GM12892 (cell line): ENCODE data around the gene C19orf85.

Source experiments
- DNase-seq: peaks from one replicate; pipeline ENCODE4 v3.0.0; 2011; ENCODE audit not compliant: insufficient read length
- FAIRE-seq: peaks from 2 replicates; lab custom pipeline; 2011; peaks lifted over from hg19 to GRCh38; lab: Jason Lieb, UNC
- POLR2A ChIP-seq: IDR thresholded peaks from 2 replicates; pipeline ENCODE4 v1.6.1; 2011; ENCODE audit warnings: low read depth, low read length, control low read depth
- POLR2AphosphoS5 ChIP-seq: IDR thresholded peaks from 2 replicates; pipeline ENCODE4 v1.6.1; 2011; ENCODE audit warnings: low read depth, low read length, control low read depth
- TAF1 ChIP-seq: IDR thresholded peaks from 2 replicates; pipeline ENCODE4 v1.6.1; 2011; ENCODE audit warnings: low read depth, mild to moderate bottlenecking, control low read depth, low read length, borderline replicate concordance

Gene C19orf85

DNA sequence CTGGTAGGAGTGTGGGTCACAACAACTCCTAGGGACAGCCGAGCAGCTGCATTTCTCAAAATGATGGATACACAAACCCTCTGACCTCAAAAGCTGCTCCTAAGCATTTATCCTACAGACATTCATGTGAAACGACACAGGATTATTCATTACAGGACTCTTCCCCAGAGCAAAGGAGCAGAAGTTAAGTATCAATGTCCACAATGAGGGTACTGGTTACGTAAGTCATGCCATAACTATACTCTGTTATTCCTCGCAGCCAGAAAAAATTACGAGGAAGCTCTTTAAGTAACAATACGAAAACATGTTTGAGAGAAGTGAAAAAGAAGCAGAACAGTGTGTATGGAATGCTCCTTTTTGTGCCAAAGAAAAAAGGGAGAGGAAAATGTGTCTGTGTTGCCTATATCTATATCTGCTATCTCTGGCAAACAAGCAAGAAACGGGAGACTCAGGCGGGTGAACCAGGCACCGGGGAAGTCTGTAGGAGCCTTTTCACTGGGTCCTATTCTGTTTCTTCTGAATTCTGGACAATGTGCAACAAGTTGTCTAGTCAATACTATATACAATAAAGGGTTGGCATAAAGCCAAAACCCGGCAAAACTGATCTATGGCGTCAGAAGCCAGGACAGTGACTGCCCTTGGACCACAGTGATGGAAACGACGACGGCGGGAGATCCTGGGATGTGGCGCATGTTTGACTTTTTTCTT lies 4.4 kb downstream of the C19orf85 start:
- no peak for FAIRE-seq
- no peak for DNase-seq
- TF ChIP-seq TAF1 (no peak), POLR2AphosphoS5 (no peak), POLR2A (no peak)

DNA sequence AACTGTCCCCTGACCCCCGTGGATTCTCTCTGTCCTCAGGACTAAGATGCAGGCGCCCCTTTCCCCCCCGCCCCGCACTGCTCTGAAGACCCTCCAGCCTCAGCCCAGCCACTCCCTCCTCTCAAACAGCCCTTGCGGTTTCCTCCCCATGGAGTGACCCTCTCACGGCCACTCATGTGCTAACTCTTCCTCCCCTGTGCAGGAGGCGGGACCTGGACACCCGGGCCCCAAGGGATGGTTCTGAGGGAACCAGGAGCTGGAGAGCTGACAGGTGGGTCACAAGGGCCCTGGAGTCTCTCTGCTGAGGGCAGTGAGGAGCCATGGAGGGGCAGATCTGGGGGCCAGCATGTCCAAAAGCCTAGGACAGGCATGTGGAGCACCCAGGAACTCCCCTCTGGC lies 5.0 kb downstream of the C19orf85 start:
- FAIRE-seq (no peak), DNase-seq (no peak)

DNA sequence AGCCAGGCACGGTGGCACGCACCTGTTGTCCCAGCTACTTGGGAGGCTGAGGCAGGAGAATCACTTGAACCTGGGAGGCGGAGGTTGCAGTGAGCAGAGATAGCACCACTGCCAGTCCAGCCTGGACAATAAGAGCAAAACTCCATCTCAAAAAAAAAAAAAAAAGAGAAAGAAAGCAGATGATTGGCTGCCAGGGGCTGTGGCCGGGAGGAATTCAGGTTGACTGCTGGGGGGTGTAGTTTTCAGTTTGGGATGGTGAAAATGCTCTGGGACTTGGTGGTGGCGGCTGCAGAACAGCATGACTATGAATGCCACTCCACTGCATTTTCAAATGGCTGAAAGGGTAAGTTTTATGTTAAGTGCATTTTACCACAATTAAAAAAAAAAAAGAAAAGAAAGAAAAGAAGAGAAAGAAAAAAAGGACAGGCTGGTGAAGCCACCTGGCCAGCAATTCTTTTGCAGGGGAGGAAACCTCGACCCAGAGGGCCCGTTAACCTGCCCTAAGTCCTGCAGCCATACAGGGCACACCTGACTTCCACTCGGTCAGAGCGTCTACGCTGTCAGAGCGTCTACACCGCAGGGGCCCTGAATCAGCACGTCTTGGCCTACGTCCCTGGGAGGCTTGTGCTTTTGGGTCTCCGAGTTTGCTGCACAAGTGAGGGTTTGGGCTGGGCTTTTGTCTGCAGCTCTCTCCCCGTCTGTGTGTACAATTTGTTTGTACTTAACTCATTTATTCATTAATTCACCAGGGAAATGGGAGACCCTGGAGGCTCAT lies 6.7 kb downstream of the C19orf85 start:
- TF ChIP-seq POLR2AphosphoS5 (no peak), POLR2A (no peak), TAF1 (no peak)
- no peak for FAIRE-seq
- no peak for DNase-seq

More for the DNA sequence above, 5.0 kb downstream of the C19orf85 start:
- TF ChIP-seq TAF1 = no peak
- TF ChIP-seq POLR2AphosphoS5 = no peak
- TF ChIP-seq POLR2A = no peak

DNA sequence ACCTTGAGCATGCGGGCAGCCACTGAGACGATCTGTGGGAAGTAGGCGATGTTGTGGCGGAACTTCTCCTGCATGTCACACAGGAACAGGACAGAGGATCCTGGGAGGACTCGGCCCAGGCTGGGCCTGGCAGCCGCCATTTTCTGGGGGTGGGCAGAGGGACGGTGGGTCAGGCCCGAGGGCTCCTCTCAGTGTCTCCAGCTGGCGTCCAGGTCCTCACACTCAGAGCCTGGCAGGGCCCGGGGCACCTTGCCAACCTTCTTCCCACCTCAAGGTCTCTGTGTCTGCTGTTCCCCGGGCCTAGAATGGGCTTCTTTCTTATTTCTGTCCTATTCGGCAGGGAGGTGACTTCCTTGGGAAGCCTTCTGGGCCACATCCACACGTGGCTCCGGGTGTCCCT lies 8.2 kb downstream of the C19orf85 start:
- TF ChIP-seq POLR2A = no peak
- no peak for TF ChIP-seq POLR2AphosphoS5
- no peak for TF ChIP-seq TAF1
- no peak for DNase-seq
- FAIRE-seq = no peak

DNA sequence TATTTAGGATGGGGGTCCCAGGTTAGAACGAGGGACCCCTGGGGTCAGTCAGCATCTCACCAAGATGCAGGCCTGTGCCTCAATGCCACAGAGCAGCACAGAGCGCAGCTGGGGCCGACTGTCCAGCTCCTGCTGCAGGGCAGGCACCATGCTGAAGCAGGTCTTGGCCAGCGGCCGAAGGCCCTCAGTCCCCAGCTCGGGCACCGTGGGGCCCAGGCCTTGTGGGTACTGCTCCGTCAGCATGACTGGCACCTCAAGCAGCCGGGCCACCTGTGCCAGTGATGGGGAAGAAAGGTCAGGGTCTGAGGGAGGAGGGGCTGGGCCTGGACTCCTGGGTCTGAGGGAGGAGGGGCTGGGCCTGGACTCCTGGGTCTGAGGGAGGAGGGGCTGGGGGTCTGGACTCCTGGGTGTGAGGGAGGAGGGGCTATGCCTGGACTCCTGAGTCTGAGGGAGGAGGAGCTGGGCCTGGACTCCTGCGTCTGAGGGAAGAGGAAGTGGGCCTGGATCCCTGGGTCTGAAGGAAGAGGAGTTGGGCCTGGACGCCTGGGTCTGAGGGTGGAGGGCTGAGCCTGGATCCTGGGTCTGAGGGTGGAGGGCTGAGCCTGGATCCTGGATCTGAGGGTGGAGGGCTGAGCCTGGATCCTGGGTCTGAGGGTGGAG lies 8.8 kb downstream of the C19orf85 start:
- no peak for DNase-seq
- no peak for TF ChIP-seq TAF1
- no peak for TF ChIP-seq POLR2A
- TF ChIP-seq POLR2AphosphoS5 = no peak
- no peak for FAIRE-seq

DNA sequence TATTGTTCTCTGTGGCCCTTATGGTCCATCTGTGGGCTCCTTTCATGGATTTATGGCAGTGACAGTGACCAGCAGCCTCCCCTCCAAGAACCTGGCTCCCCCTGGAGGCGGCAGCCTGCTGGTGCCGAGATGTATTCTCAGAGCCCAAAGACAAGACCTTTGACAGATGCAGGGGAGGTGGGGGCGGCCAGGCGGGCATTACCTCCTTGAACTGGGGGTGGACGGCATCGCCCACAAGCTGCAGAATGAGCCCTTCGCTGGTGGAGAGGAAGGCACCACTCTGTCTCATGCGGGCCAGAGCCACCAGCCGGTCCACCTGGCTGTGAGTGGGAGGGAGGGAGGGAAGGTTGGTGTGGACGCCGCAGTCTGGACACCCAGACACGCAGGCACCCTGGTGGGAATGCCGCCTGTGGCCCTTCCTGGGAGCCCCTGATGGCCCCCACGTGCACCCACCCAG lies 9.7 kb downstream of the C19orf85 start:
- no peak for TF ChIP-seq POLR2AphosphoS5
- TF ChIP-seq TAF1 = no peak
- TF ChIP-seq POLR2A = no peak
- FAIRE-seq = no peak
- DNase-seq = no peak

DNA sequence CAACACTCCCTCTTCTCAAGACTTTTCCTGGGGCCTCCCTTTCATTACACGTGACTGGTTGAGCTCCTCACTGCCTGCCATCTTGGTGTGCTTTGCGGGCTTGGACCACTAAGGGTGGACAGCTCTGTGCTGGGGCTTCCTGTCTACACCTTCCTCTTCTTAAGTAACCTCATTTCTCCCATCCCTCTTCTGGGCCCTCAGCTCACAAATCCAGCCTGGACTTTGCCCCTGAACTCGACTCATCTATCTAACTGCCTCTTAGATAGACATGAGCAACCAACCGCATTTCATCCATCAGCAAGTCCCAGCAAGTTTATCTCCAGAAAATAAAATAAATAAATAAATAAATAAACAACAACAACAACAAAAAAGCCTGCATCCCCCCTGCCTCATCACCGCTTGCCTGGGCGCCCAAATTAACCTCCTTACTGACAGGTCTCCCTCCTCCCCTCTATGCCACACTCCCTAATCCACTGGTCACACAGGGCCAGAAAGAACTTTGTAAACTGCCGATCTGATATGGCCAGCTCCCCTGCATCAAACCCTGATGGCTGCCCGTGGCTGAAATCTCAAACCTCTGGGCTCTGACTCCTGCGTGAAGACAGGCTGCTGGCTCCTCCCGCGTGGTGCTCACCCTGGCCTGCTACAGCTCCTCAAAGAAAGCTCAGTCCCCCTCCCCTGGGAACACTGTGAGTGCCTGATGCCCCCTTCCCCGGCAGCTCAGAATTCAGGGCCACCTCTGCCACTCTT lies 10.9 kb downstream of the C19orf85 start:
- TF ChIP-seq POLR2AphosphoS5 = no peak
- TF ChIP-seq TAF1 = no peak
- TF ChIP-seq POLR2A = no peak
- FAIRE-seq = no peak
- DNase-seq = no peak

DNA sequence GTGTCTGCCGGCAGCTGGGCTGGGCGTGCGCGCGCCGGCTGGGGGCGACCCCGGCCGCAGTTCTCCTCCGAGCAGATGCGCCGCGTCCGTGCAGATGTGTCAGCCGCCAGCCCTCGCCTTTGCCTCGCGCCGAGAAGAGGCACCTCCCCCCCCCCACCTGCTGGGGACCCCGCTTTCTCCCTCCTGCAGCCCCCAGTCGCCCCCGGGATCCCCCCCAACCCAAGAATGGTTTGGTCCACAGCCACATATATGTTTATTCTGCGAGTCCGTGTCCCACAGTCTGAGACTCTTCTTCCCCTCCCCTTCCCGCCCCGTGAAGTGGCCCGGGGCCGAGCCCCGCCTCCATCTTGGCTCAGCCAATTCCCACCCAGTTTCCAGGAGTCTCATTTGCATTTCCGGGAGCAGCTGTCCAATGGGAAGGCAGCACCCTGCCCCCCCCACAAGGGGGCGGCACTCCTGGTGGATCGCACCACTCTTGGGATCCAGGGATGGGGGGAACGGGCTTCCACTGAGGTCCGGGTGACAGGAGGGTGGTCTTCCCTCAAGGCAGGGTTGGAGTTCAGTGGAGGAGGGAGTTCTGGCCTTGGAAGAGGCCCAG lies 11.7 kb downstream of the C19orf85 start:
- FAIRE-seq (no peak), DNase-seq (no peak)
- no peak for TF ChIP-seq POLR2A
- no peak for TF ChIP-seq TAF1
- no peak for TF ChIP-seq POLR2AphosphoS5

DNA sequence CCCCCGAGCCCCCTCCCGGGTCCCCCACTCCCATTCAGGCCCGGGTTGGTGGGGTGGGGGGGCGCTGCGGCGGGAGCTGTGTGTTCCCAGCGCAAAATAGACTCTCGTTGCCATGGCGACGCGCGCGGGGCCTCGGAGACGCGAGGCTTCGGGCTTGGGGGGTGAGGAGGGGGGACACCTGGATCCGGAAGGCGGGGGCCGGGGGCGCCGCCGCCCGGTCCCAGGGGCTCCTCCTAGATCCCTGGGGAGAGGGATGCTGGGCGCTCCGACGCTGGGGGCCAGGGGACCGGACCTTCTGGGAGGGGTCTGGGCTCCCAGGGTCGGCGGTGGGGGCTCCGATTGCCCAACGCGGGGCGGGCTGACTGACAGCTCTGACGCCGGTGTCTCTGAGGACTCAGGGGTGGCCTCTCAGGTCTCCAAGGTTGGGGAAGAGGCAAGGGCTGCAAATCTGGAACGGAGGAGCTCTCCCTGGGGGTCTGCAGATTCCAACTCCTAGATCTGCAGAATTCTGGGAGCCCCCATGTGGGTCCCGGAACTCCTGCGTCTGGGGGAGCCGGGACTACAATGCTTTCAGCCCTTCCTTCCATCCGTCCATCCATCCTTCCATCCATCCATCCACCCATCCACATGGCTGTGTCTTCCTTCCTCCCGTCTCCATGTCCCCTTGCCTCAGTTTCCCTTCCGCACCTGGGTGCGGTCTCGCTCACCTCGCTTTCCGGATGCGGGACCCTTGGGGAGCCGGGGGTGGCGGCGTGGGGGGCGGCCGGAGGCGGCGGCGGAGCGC lies 12.4 kb downstream of the C19orf85 start:
- TF ChIP-seq POLR2A (no peak), TAF1 (no peak), POLR2AphosphoS5 (no peak)
- no peak for DNase-seq
- no peak for FAIRE-seq

DNA sequence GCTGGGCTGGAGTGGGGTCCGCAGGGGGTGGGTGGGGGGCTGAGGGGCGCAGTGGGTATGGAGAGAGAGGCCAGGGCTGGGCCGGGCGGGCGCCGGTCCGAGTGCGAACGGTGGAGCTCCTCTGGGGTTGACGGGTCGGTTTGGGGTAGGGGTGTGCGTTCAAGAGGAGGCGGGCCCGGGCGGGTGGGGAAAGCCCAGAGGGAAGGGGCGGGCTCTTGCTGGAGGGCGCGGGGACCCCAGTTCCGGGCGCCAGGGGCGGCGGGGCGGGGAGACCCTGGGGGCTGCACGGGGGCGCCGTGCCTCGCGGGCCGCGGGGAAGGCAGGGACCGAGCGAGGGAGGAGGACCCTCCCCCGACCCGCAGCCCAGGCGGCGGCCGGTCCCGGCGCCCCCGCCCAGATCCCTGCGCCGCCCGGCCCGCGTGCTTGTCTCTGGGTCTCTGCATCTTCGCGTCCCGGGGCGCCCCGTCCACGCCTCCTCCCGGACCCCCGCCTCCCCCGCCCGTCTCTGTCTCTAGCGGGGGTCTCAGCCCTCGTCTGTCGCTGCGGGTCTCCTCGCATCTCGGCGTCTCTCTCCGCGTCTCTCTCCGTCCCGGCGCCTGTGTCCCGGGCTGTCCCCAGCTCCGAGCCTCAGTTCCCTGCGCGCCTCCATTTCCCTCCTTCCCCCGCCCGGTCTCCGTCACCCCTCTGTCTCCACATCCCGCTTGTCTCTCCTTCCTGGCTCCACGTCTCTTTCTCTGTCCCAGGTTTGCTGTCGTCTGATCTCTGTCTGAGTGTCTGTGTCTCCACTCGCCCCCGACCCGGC lies 13.2 kb downstream of the C19orf85 start:
- no peak for FAIRE-seq
- DNase-seq = no peak
- TF ChIP-seq POLR2A = no peak
- no peak for TF ChIP-seq POLR2AphosphoS5
- TF ChIP-seq TAF1 = no peak
